VCaP (cell line): Measurements from ENCODE around the gene XYLT1.
A peak's percentile ranks its signal among the peaks of the same experiment; 100 is the strongest.

Experiments
- H3K27ac ChIP-seq: fragments of 450-650 bp; 2 replicates; pipeline ENCODE4 v1.5.1; 2017
- TF ChIP-seq, protein P1 (sequence below): fragments of 450-650 bp; conservative IDR thresholded peaks from 2 replicates; pipeline ENCODE4 v1.5.1; 2017; ENCODE audit warnings: mild to moderate bottlenecking, moderate library complexity

XYLT1 gene

DNA sequence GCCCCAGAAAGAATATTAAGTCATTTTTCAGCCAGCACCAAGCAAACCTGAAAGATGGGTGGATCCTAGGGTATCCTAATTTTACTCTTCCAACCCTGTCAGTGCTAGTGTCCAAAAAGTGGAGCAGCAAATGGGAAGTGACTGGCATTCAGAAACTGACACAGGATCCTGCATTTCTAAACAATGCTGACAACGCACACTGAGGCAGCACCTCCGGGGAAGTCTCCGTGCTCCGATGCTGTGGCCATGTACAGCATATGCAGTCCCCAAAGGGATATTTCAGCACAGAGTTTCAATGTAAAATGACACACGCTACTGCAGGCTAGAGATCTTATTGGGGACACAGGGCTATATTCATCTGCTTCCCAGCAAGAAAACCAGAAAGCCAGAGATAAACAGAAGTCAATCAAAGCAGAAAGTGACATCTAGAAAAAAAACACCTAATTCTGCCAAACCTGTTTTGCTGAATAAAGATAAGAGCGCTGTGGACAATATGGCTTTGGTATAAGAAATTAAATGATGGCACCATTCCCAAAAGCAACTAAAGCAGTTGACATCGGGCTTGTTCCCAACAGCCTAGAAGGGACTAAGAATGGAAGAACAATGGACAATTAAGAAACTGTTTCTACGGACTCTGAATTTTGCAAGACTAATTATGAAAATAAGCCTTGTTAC, 17.3 kb downstream of the XYLT1 start:
- peak overlapping the region; percentile 22; the same call in 1 of the 2 replicates for H3K27ac ChIP-seq
- TF ChIP-seq, protein P1, sequence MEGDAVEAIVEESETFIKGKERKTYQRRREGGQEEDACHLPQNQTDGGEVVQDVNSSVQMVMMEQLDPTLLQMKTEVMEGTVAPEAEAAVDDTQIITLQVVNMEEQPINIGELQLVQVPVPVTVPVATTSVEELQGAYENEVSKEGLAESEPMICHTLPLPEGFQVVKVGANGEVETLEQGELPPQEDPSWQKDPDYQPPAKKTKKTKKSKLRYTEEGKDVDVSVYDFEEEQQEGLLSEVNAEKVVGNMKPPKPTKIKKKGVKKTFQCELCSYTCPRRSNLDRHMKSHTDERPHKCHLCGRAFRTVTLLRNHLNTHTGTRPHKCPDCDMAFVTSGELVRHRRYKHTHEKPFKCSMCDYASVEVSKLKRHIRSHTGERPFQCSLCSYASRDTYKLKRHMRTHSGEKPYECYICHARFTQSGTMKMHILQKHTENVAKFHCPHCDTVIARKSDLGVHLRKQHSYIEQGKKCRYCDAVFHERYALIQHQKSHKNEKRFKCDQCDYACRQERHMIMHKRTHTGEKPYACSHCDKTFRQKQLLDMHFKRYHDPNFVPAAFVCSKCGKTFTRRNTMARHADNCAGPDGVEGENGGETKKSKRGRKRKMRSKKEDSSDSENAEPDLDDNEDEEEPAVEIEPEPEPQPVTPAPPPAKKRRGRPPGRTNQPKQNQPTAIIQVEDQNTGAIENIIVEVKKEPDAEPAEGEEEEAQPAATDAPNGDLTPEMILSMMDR = no peak

DNA sequence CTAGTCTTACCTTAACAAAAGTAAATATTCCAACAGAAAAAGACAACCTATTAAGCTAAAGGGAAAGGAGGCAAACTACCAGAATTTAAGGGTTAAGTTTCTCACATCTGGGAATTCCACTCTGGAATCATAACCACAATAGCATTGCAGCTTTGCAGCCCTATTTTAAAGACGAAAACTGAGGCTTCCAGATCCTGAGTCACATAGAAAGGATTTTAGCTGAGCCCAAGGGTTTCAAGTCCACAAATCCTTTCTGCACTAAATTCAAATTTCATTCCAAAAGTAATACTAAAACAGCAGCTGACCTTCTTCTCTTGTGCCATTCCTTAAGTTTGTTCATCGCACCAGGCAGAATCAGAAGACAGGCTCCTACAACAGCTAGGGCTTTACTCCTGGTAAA, 17.8 kb downstream of the XYLT1 start:
- TF ChIP-seq, protein P1 = no peak
- peak overlapping the region; percentile 22; the same call in 1 of the 2 replicates for H3K27ac ChIP-seq

DNA sequence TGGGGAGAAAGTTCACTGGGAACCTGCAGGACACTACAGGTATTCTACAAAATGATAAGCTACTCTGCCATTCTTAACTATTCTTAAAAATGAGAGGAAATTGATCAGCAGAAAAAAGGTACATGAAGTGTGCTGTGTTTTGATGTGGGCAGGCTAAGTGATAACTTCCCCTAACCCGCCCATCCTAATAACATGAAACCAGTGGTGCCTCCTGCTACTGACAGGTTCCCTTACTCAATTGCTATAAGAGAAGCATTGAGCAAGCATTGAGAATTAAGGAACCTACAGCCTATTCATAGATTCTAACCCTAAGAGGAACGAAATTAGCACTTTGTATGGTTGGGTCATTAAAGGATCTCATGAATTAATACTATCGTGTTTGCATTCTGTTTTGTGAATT, 18.9 kb downstream of the XYLT1 start:
- TF ChIP-seq, protein P1 = no peak
- H3K27ac ChIP-seq = no peak overlapping the region

GRCh38 chr16:17450291-17450690, 20.5 kb downstream of the XYLT1 start:
- no peak overlapping the region for H3K27ac ChIP-seq
- TF ChIP-seq, protein P1 = no peak

DNA sequence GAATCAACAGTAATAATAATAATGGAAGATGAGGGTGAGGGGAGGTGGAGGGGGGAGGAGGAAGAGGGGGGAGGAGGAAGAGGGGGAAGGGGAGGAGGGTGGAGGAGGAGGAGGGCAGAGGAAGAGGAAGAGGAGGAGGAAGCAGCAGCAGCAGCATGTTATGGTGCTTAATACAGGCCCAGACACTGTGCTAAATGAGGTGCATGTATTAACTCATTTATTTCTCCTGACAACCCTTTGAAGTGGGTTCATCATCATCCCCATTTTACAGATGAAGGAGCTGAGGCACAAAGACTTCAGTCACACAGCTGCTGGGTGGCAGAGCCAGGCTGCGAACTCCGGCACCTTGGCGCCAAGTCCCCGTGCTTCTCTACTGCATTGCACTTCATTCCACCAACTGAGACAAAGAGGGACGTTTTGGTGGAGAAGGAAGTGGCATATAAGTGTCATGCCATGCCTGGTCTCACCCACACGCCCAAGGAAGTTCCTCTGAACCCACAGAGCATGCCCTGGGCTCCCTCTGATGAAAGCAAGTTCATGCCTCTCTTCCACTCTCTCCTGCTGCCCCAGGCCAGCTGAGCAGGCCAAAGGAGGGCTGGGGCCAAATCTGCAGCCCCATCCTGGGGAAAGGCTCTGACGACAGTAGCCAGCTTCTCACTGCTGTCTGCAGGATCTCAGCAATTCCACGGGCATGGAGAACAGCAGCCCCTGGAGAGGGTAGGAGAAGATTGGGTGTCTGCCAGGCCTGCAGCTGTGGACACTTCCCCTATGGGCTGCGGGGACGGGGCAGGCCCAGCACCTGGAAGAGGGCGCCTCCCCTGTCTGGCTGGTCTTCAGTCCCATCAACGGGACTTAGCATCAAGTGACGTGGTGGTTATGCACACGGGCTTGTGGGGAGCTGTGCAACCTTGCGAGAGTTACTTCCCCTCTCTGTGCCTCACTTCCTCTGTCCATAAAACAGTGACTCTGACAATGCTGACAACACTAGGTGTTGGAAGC, 21.8 kb downstream of the XYLT1 start:
- no peak overlapping the region for H3K27ac ChIP-seq
- TF ChIP-seq, protein P1 = no peak

- no peak overlapping the region for H3K27ac ChIP-seq
- TF ChIP-seq, protein P1 = no peak
These were observed 23.6 kb downstream of the XYLT1 start for GRCh38 chr16:17447101-17447569.

DNA sequence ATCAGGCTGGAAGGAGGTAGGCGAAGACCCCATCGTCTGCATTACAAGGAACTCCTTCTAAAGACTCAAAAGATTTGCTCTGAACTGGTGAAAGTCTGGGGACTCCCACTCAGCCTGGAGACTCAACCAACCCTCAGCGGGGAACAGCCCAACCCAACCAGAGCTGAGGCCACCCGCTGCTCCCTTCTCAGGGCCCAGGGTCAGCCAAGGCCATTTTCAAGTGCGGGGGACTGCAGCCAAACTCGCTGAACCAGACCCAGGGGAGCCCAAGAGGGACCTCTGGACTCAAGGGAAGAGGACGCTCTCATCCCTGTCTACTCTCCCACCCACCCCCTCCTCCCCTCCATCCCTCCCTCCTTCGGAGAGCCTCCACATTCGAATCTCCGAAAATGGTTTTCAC, 24.1 kb downstream of the XYLT1 start:
- TF ChIP-seq, protein P1 = no peak
- H3K27ac ChIP-seq = no peak overlapping the region
